Breast epithelium (tissue), 4 donors: ENCODE results near the gene PIP4K2B. TPM values are rescaled to one million over a fixed set of nuclear protein-coding genes. Genes with fewer than 3 reads are reported as not detected.

ENCODE experiments used
- DNase-seq, 2 donors: peaks; one replicate each; pipeline ENCODE4 v3.0.0-alpha.2; 2019; ENCODE audit warnings: low spot score in 2 of 2
- H3K27ac ChIP-seq, 2 donors: fragments of 200-600 bp; sonication (generic) in 1 of 2; one replicate each; pipeline ENCODE4 v1.5.1; 2016 to 2019; ENCODE audit warnings: mild to moderate bottlenecking in 1 of 2
- H3K27me3 ChIP-seq, 2 donors: fragments of 200-600 bp; sonication (generic) in 1 of 2; one replicate each; pipeline versions ENCODE4 v1.5.1 to v1.6.0; 2017 to 2019; ENCODE audit warnings: control low read depth in 1 of 2, mild to moderate bottlenecking in 1 of 2
- H3K36me3 ChIP-seq: fragments of 200-600 bp; one replicate; pipeline ENCODE4 v1.5.1; 2019
- H3K4me1 ChIP-seq, 2 donors: fragments of 200-600 bp; sonication (generic); one replicate each; pipeline ENCODE4 v1.5.1; 2016 to 2019; ENCODE audit warnings: control low read depth in 1 of 2
- H3K4me3 ChIP-seq, 3 donors: fragments of 200-600 bp; sonication (generic); 1 replicate in 2 of 3; 2 replicates in 1 of 3; pipeline ENCODE4 v1.5.1; 2016 to 2019; ENCODE audit warnings: mild to moderate bottlenecking in 3 of 3, moderate library complexity in 2 of 3
- H3K9me3 ChIP-seq, 2 donors: fragments of 200-600 bp; sonication (generic) in 1 of 2; one replicate each; pipeline ENCODE4 v1.5.1; 2016 to 2019; ENCODE audit warnings: control low read depth in 1 of 2
- POLR2A ChIP-seq: fragments of 450-650 bp; IDR thresholded peaks from one replicate; pipeline ENCODE4 v1.6.1; 2016; ENCODE audit warnings: antibody characterized with exemption, mild to moderate bottlenecking, moderate library complexity
- POLR2AphosphoS5 ChIP-seq, 3 donors: sonication (generic); formaldehyde crosslinking; IDR thresholded peaks; one replicate each; pipeline ENCODE4 v1.6.1; 2017; ENCODE audit warnings: antibody characterized with exemption in 3 of 3
- intact Hi-C: fragments of 100-400 bp; cut with DNase I; formaldehyde crosslinking; loops from one replicate; pipeline ENCODE4 v1.15.1; 2023; ENCODE audit warnings: low total_unique reads
- total RNA-seq, 3 donors: library from RNA; depleted of rRNA; stranded (reverse); fragments of >200 nt; gene quantifications; one replicate each; pipeline ENCODE4 v1.1.0, GENCODE V29; 2016
- TF ChIP-seq, protein P1 (sequence below), 3 donors: fragments of 450-650 bp; IDR thresholded peaks; one replicate each; pipeline ENCODE4 v1.5.1; 2016 to 2017; ENCODE audit warnings: antibody characterized with exemption in 3 of 3, mild to moderate bottlenecking in 3 of 3, moderate library complexity in 3 of 3

PIP4K2B gene
- total RNA-seq, 3 donors from 2014 or later, result 43.0 to 52.8 (median 43.6) TPM

DNA sequence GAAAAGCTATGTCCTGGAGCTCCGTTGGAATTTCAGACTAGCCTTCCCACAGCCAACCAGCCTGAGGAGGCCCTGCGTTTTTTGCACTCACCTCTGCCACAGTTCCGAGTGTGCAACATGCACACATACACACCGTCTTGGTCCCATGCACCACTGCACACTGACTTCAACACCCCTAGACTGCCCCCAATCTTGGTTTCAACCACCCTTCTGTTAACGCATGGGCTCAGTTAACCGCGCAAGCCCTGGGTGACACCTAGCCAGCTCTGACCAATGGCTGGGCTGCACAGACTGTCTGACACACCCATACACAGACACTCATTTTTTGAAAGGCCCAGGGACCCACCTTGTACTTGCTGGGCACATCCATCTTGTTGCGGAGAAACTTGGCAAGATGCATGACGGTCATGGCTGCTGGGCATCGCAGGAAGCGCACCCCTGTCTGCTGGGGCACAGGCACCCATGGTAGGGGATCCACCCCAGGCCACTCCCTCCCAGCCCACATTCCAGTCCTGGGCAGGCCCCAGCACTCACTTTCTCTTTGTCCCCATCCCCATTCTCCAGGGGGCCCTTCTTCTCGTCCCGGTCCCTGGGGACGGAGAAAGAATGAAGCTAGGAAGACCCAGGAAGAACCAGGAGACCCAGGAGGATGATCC lies 61.2 kb downstream of the PIP4K2B start:
- Histone ChIP-seq H3K27me3 (no peaks in the 10 kb centered on the region), H3K4me3 (no peak overlapping the region), H3K9me3 (no peaks in the 10 kb centered on the region), H3K27ac (no peak overlapping the region), H3K36me3 (no peaks in the 10 kb centered on the region), H3K4me1 (peaks cover 12 to 16% of the 10 kb centered on the region in 2 donors)
- no peak for TF ChIP-seq POLR2A
- TF ChIP-seq, protein P1, sequence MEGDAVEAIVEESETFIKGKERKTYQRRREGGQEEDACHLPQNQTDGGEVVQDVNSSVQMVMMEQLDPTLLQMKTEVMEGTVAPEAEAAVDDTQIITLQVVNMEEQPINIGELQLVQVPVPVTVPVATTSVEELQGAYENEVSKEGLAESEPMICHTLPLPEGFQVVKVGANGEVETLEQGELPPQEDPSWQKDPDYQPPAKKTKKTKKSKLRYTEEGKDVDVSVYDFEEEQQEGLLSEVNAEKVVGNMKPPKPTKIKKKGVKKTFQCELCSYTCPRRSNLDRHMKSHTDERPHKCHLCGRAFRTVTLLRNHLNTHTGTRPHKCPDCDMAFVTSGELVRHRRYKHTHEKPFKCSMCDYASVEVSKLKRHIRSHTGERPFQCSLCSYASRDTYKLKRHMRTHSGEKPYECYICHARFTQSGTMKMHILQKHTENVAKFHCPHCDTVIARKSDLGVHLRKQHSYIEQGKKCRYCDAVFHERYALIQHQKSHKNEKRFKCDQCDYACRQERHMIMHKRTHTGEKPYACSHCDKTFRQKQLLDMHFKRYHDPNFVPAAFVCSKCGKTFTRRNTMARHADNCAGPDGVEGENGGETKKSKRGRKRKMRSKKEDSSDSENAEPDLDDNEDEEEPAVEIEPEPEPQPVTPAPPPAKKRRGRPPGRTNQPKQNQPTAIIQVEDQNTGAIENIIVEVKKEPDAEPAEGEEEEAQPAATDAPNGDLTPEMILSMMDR (IDR thresholded peaks at IDR 0.05), result no peak
- no peak for TF ChIP-seq POLR2AphosphoS5 (IDR thresholded peaks at IDR 0.05)
- no peak for DNase-seq
- intact Hi-C loops, result loop anchor here (1.0 to 5.0 kb wide), 2 partner anchors 40 to 61 kb away; no protein-coding TSS in a partner anchor

DNA sequence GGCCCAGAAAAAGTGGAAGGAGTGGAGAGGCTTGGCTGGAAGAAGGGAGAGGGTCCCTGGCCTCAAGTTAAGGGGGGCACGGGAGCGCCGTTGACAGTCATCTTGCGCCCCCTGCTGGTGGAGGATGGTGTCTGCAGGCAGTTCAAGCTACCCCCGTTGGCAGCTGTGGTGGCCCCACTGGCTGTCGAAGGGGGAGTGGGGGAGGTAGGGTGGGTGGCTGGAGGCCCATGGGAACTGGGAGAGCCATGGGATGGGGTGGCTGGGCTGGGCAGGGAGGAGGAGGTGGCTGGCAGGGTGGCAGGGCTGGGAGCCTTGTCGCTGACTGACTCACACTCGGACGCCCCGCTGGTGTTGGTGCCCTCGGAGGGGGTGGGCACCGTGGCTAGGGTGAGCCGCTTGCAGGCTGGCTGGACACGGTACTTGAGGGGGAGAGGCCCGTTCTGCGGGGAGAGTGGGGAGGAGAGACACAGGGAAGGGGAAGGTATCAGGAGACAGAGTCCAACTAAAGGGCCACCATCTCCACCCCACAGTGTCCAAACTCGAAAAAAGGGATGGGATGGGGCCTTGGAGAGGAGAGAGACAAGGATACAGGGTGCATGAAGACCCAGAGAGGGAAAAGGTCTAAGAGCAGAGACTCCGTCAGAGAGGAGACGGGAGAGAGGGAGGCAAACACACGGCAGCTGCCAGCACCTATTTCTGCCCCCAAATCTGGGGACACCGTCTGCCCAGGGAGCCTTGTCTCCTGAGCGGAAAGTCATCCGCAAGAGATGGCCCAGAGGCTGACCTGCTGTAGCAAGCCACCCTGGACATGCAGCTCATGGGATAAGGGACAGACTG lies 64.0 kb downstream of the PIP4K2B start:
- Histone ChIP-seq H3K36me3 (no peaks in the 10 kb centered on the region), H3K4me3 (no peak overlapping the region), H3K27me3 (no peaks in the 10 kb centered on the region), H3K27ac (peak overlapping the region; percentile 48 to 58), H3K9me3 (no peaks in the 10 kb centered on the region), H3K4me1 (peaks cover 2 to 19% of the 10 kb centered on the region in 2 donors)
- no peak for DNase-seq
- intact Hi-C loops, result loop anchor here (5.0 kb wide), 1 partner anchor 58 kb away; no protein-coding TSS in a partner anchor
- TF ChIP-seq POLR2A (no peak), POLR2AphosphoS5 (IDR thresholded peaks at IDR 0.05) (peak in 1 of 3 donors; percentile 13)
- TF ChIP-seq, protein P1 (IDR thresholded peaks at IDR 0.05), result peak; percentile 90 to 96 (median 94)

DNA sequence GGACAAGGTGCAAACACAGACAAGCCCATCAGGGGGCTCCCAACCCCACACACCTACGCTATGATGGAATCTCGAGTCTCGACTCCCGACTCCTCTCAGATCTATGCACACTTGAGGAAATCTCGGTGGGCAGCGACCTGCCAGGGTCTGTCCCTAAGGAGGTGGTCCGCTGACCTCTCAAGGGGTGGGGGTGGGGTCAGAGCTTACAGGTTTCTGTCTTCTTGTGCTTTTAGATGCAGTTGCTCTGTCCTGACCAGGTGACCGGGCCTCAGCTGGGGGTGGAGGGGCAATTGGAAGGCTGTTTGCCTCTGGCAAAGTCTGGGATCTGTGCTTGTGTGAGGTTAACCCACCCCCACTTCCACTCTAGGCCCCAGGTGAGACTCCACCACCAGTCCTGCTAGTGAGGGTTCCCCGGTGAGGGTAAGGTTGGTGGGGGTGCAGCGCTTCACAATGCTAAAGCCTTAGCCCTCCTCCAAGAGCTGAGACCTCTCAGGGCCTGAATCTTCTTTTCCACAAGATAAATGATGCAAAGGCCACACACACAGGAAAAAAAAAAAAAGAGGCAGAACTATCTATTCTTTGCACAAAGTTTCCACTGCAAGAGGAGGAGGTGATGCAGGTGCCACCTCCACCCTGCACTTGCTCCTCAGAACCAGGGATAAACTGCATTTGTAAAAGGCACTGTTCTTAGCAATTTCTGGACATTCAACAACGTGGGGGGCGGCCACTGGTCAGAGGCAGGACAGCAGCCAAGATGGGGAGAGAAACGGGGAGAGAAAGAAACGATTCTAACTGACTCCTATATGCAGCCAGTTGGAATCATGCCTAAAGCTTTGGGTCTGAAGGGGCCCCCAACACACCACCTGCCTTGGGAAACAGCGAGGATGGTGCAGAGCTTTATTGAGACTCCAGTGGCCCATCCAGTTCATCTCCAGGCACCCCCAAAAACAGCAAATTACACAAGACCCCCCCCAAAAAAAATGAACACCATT lies 65.1 kb downstream of the PIP4K2B start:
- Histone ChIP-seq H3K36me3 (no peaks in the 10 kb centered on the region), H3K27ac (peak overlapping the region; percentile 80 to 88), H3K4me3 (no peak overlapping the region), H3K27me3 (no peaks in the 10 kb centered on the region), H3K4me1 (peaks cover 2 to 20% of the 10 kb centered on the region in 2 donors), H3K9me3 (no peaks in the 10 kb centered on the region)
- intact Hi-C loops, result no loop called here
- no peak for DNase-seq
- no peak for TF ChIP-seq POLR2AphosphoS5 (IDR thresholded peaks at IDR 0.05)
- TF ChIP-seq POLR2A, result no peak
- TF ChIP-seq, protein P1 (IDR thresholded peaks at IDR 0.05), result no peak

DNA sequence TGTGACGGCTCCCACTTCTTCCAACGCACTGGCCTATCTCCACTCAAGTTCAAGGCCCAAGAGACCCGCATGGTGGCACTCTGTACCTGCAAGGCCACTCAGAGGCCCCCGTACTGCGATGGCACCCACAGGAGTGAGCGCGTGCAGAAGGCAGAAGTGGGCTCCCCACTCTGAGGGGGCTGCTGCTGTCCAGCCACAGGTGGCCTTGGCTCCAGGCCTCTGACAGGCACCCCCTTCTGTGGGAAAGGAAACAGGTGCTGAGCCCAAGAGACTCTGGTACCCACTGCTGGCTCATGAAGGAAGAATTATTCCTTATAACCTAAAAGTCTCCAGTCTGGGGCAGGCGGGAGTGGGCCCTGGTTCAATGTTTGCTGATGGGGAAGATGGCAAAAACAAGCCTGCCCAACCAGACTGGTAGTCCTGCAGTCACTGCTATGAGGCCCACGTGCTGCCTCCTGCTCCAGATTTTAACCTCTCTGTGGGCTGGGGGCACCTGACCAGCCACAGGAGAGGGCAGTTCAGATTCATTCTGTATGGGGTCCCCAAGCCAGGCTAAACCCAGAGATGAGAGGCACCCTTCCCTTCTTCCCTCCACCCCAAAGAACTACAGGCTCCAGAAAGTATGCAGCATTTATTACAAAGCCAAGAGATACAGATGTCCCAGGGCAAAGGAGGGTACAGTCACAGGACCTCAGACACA lies 65.9 kb downstream of the PIP4K2B start:
- Histone ChIP-seq H3K27ac (peak overlapping the region; percentile 80 to 88), H3K4me3 (no peak overlapping the region), H3K36me3 (no peaks in the 10 kb centered on the region), H3K4me1 (peaks cover 2 to 24% of the 10 kb centered on the region in 2 donors), H3K9me3 (no peaks in the 10 kb centered on the region), H3K27me3 (no peaks in the 10 kb centered on the region)
- no peak for TF ChIP-seq POLR2A
- TF ChIP-seq, protein P1 (IDR thresholded peaks at IDR 0.05), result no peak
- TF ChIP-seq POLR2AphosphoS5 (IDR thresholded peaks at IDR 0.05), result no peak
- intact Hi-C loops, result no loop called here
- DNase-seq, result no peak
